Measurements from ENCODE around the gene SYNE4.
"Not testable (repeated sequence)": the region's sequence is repeated elsewhere in the genome, so short reads cannot be mapped to it uniquely, and the experiment has no call there.

The SYNE4 gene

GRCh38 chr19:35990771-35991730 lies 17.6 kb downstream of the SYNE4 start:
- DNase-seq (ENCODE audit: low read depth) = no peak

GRCh38 chr19:35990156-35990555 lies 18.5 kb downstream of the SYNE4 start:
- no peak for DNase-seq (ENCODE audit: low read depth)

- DNase-seq (ENCODE audit: low read depth) = no peak
Observed at GRCh38 chr19:35988824-35989223, 19.8 kb downstream of the SYNE4 start.

- no peak for DNase-seq (ENCODE audit: low read depth)
Observed at GRCh38 chr19:35987571-35987896, 21.1 kb downstream of the SYNE4 start.

- DNase-seq (ENCODE audit: low read depth) = no peak
Observed at GRCh38 chr19:35986664-35987570, 21.7 kb downstream of the SYNE4 start.

- no peak for DNase-seq (ENCODE audit: low read depth)
Observed at GRCh38 chr19:35986111-35986510, 22.5 kb downstream of the SYNE4 start.

GRCh38 chr19:35983177-35983576 lies 25.4 kb downstream of the SYNE4 start:
- DNase-seq (ENCODE audit: low read depth) = no peak

GRCh38 chr19:35980997-35981396 lies 27.6 kb downstream of the SYNE4 start:
- not testable (repeated sequence) for DNase-seq (ENCODE audit: low read depth)

- DNase-seq (ENCODE audit: low read depth) = no peak
Observed at GRCh38 chr19:35978832-35979365, 29.7 kb downstream of the SYNE4 start.

- no peak for DNase-seq (ENCODE audit: low read depth)
Observed at GRCh38 chr19:35978271-35978670, 30.3 kb downstream of the SYNE4 start.

GRCh38 chr19:35977446-35978222 lies 31.0 kb downstream of the SYNE4 start:
- DNase-seq (ENCODE audit: low read depth) = no peak

GRCh38 chr19:35975608-35976214 lies 32.9 kb downstream of the SYNE4 start:
- DNase-seq (ENCODE audit: low read depth) = no peak

- no peak for DNase-seq (ENCODE audit: low read depth)
Observed at GRCh38 chr19:35973487-35973886, 35.1 kb downstream of the SYNE4 start.

GRCh38 chr19:35966771-35967170 lies 41.8 kb downstream of the SYNE4 start:
- DNase-seq (ENCODE audit: low read depth) = no peak

GRCh38 chr19:35963514-35963913 lies 45.1 kb downstream of the SYNE4 start:
- DNase-seq (ENCODE audit: low read depth) = peak; percentile 12

GRCh38 chr19:35960432-35960972 lies 48.1 kb downstream of the SYNE4 start:
- DNase-seq (ENCODE audit: low read depth) = no peak

- DNase-seq (ENCODE audit: low read depth) = no peak
Observed at GRCh38 chr19:35959968-35960320, 48.7 kb downstream of the SYNE4 start.

- no peak for DNase-seq (ENCODE audit: low read depth)
Observed at GRCh38 chr19:35959040-35959967, 49.3 kb downstream of the SYNE4 start.

- no peak for DNase-seq (ENCODE audit: low read depth)
Observed at GRCh38 chr19:35958660-35959039, 50.0 kb downstream of the SYNE4 start.

GRCh38 chr19:35957411-35957810 lies 51.2 kb downstream of the SYNE4 start:
- DNase-seq (ENCODE audit: low read depth) = not testable (repeated sequence)

Measured in fibroblast of the conjunctiva (primary cell).